Neural cell (in vitro differentiated cells): ENCODE data around the gene OTUB1.

Source experiments
- CTCF ChIP-seq: fragments of 450-650 bp; IDR thresholded peaks from 2 replicates; pipeline ENCODE4 v1.5.1; 2014; ENCODE audit warnings: antibody characterized with exemption, mild to moderate bottlenecking, moderate library complexity; ENCODE audit not compliant: poor library complexity, severe bottlenecking
- POLR2AphosphoS5 ChIP-seq: IDR thresholded peaks from 2 replicates; pipeline ENCODE4 v1.6.1; 2012
- SMC3 ChIP-seq: fragments of 450-650 bp; conservative IDR thresholded peaks from 2 replicates; pipeline ENCODE4 v1.6.1; 2014; ENCODE audit warnings: antibody characterized with exemption, mild to moderate bottlenecking, moderate library complexity; ENCODE audit not compliant: poor library complexity
- TF ChIP-seq, protein P1 (sequence below): IDR thresholded peaks from 2 replicates; pipeline ENCODE4 v1.6.1; 2012; ENCODE audit warnings: borderline replicate concordance

DNA sequence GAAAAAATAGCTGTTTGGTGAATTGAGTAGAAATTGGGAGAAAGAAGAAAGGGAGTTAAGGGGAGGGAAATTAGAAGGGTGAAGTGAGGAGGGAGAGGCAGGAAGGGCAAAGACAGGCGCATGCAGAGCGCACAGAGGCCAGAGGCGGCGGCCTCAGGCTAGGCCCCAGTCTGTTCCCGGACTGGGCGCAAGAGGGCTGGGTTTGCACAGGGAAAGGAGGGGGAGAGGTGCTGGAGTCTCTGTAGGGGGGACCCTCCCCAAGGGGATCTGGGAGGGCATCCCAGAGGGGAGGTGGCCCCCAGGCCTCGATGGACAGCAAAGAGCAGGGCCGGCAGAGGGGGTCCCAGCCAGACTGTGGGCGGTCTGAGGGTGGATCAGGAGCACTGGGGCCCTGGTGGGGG is 48.2 kb downstream of the OTUB1 start:
- no peak for TF ChIP-seq CTCF
- TF ChIP-seq SMC3: no peak
- no peak for TF ChIP-seq POLR2AphosphoS5
- TF ChIP-seq, protein P1, sequence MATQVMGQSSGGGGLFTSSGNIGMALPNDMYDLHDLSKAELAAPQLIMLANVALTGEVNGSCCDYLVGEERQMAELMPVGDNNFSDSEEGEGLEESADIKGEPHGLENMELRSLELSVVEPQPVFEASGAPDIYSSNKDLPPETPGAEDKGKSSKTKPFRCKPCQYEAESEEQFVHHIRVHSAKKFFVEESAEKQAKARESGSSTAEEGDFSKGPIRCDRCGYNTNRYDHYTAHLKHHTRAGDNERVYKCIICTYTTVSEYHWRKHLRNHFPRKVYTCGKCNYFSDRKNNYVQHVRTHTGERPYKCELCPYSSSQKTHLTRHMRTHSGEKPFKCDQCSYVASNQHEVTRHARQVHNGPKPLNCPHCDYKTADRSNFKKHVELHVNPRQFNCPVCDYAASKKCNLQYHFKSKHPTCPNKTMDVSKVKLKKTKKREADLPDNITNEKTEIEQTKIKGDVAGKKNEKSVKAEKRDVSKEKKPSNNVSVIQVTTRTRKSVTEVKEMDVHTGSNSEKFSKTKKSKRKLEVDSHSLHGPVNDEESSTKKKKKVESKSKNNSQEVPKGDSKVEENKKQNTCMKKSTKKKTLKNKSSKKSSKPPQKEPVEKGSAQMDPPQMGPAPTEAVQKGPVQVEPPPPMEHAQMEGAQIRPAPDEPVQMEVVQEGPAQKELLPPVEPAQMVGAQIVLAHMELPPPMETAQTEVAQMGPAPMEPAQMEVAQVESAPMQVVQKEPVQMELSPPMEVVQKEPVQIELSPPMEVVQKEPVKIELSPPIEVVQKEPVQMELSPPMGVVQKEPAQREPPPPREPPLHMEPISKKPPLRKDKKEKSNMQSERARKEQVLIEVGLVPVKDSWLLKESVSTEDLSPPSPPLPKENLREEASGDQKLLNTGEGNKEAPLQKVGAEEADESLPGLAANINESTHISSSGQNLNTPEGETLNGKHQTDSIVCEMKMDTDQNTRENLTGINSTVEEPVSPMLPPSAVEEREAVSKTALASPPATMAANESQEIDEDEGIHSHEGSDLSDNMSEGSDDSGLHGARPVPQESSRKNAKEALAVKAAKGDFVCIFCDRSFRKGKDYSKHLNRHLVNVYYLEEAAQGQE: no peak
